Neural cell (in vitro differentiated cells): ENCODE results near the gene CTDSP2. TPM values are rescaled to one million over a fixed set of nuclear protein-coding genes. Genes with fewer than 3 reads are reported as not detected.
A peak's percentile ranks its signal among the peaks of the same experiment; 100 is the strongest.

Experiments used
- H2AFZ ChIP-seq: fragments of 200-600, 300-800 bp; sonication (generic), shearing (Covaris generic); 2 replicates; pipeline ENCODE4 v1.6.0; 2014; ENCODE audit warnings: low read depth, mild to moderate bottlenecking, antibody characterized with exemption, low read length, moderate library complexity
- H3F3A ChIP-seq: fragments of 200-600 bp; shearing (Covaris generic); 2 replicates; pipeline ENCODE4 v1.6.1; 2016; ENCODE audit warnings: mild to moderate bottlenecking, moderate library complexity, mixed read lengths, antibody characterized with exemption, low read length; ENCODE audit not compliant: insufficient read depth, poor library complexity, severe bottlenecking
- H3K27ac ChIP-seq: fragments of 200-600, 300-800 bp; sonication (generic), shearing (Covaris generic); 2 replicates; pipeline ENCODE4 v1.5.1; 2014; ENCODE audit warnings: mild to moderate bottlenecking, low read length, moderate library complexity
- H3K27me3 ChIP-seq: fragments of 300-800, 200-600 bp; sonication (generic), shearing (Covaris generic); 2 replicates; pipeline ENCODE4 v1.6.0; 2014; ENCODE audit warnings: mild to moderate bottlenecking, low read depth, low read length, moderate library complexity; ENCODE audit not compliant: insufficient read depth
- H3K36me3 ChIP-seq: fragments of 300-800, 200-600 bp; sonication (generic), shearing (Covaris generic); 2 replicates; pipeline ENCODE4 v1.5.1; 2014; ENCODE audit warnings: mild to moderate bottlenecking, antibody characterized with exemption, low read length, moderate library complexity; ENCODE audit not compliant: insufficient read depth
- H3K4me2 ChIP-seq: fragments of 300-800, 200-600 bp; sonication (generic), shearing (Covaris generic); 2 replicates; pipeline ENCODE4 v1.6.0; 2014; ENCODE audit warnings: mild to moderate bottlenecking, low read length
- H3K4me3 ChIP-seq: fragments of 300-800, 200-600 bp; sonication (generic), shearing (Covaris generic); 2 replicates; pipeline ENCODE4 v1.5.1; 2014; ENCODE audit warnings: mild to moderate bottlenecking, low read length, moderate library complexity
- H3K79me2 ChIP-seq: fragments of 200-600 bp; shearing (Covaris generic); replicated peaks from 2 replicates; pipeline ENCODE4 v1.6.0; 2014; ENCODE audit warnings: mild to moderate bottlenecking, low read length, moderate library complexity; ENCODE audit not compliant: insufficient read depth
- H3K9ac ChIP-seq: fragments of 300-800, 200-600 bp; sonication (generic), shearing (Covaris generic); 2 replicates; pipeline ENCODE4 v1.6.1; 2016; ENCODE audit warnings: mild to moderate bottlenecking, low read length, mixed read lengths
- H3K9me2 ChIP-seq: fragments of 200-600 bp; shearing (Covaris generic); 2 replicates; pipeline ENCODE4 v1.6.1; 2016; ENCODE audit warnings: mild to moderate bottlenecking, low read length, mixed read lengths; ENCODE audit not compliant: insufficient read depth
- H3K9me3 ChIP-seq: fragments of 200-600, 300-800 bp; sonication (generic), shearing (Covaris generic); 2 replicates; pipeline ENCODE4 v1.6.1; 2016; ENCODE audit warnings: mild to moderate bottlenecking, mixed run types, low read length, moderate library complexity, mixed read lengths
- H4K20me1 ChIP-seq: fragments of 200-600 bp; shearing (Covaris generic); 2 replicates; pipeline ENCODE4 v1.6.1; 2016; ENCODE audit warnings: mild to moderate bottlenecking, mixed run types; ENCODE audit not compliant: insufficient read depth
- CTCF ChIP-seq: fragments of 450-650 bp; IDR thresholded peaks from 2 replicates; pipeline ENCODE4 v1.5.1; 2014; ENCODE audit warnings: antibody characterized with exemption, mild to moderate bottlenecking, moderate library complexity; ENCODE audit not compliant: poor library complexity, severe bottlenecking
- EP300 ChIP-seq: fragments of 450-650 bp; conservative IDR thresholded peaks from 2 replicates; pipeline ENCODE4 v1.6.1; 2014; ENCODE audit warnings: antibody characterized with exemption, mild to moderate bottlenecking, moderate library complexity; ENCODE audit not compliant: poor library complexity, severe bottlenecking
- EZH2 ChIP-seq: fragments of 200-600, 300-800 bp; shearing (Covaris generic), sonication (generic); IDR thresholded peaks from 2 replicates; pipeline ENCODE4 v1.6.1; 2014; ENCODE audit warnings: antibody characterized with exemption, low read length, borderline replicate concordance, mild to moderate bottlenecking; ENCODE audit not compliant: insufficient read depth, poor library complexity, severe bottlenecking
- MXI1 ChIP-seq: fragments of 450-650 bp; conservative IDR thresholded peaks from 2 replicates; pipeline ENCODE4 v1.6.1; 2014; ENCODE audit warnings: antibody characterized with exemption, mild to moderate bottlenecking; ENCODE audit not compliant: poor library complexity, severe bottlenecking
- POLR2AphosphoS5 ChIP-seq: IDR thresholded peaks from 2 replicates; pipeline ENCODE4 v1.6.1; 2012
- RAD21 ChIP-seq: fragments of 450-650 bp; conservative IDR thresholded peaks from 2 replicates; pipeline ENCODE4 v1.6.1; 2014; ENCODE audit warnings: antibody characterized with exemption, mild to moderate bottlenecking, moderate library complexity
- REST ChIP-seq: IDR thresholded peaks from 2 replicates; pipeline ENCODE4 v1.6.1; 2012; ENCODE audit warnings: borderline replicate concordance
- SMC3 ChIP-seq: fragments of 450-650 bp; conservative IDR thresholded peaks from 2 replicates; pipeline ENCODE4 v1.6.1; 2014; ENCODE audit warnings: antibody characterized with exemption, mild to moderate bottlenecking, moderate library complexity; ENCODE audit not compliant: poor library complexity
- TAF1 ChIP-seq: IDR thresholded peaks from 2 replicates; pipeline ENCODE4 v1.6.1; 2012; ENCODE audit warnings: low read depth
- polyA plus RNA-seq: library from polyadenylated mRNA; depleted of rRNA; stranded (reverse); fragments of >200 nt; gene quantifications from 2 replicates; pipeline ENCODE4 v1.2.3, GENCODE V29; 2014

CTDSP2 gene
- polyA plus RNA-seq, 1 donor from 2014 or later = 23.6 TPM

- H4K20me1 ChIP-seq = peaks cover 10% of the 10 kb centered on the region
- H3K9me2 ChIP-seq = no peaks in the 10 kb centered on the region
- TF ChIP-seq MXI1 (no peak), CTCF (no peak), EZH2 (no peak), TAF1 (no peak), EP300 (no peak), REST (no peak), SMC3 (no peak), RAD21 (no peak), POLR2AphosphoS5 (no peak)
- H3K9me3 ChIP-seq = no peaks in the 10 kb centered on the region
- no peaks in the 10 kb centered on the region for H3K27me3 ChIP-seq
- peaks cover 32% of the 10 kb centered on the region for H3K79me2 ChIP-seq
- no peak overlapping the region for H3K9ac ChIP-seq
- H3K36me3 ChIP-seq = no peaks in the 10 kb centered on the region
- H3K4me3 ChIP-seq = no peak overlapping the region
- H2AFZ ChIP-seq = no peak overlapping the region
- H3K27ac ChIP-seq = no peak overlapping the region
- no peaks in the 10 kb centered on the region for H3F3A ChIP-seq
- no peak overlapping the region for H3K4me2 ChIP-seq
These were observed 1.7 kb upstream of the CTDSP2 start for GRCh38 chr12:57848208-57848607.

- Histone ChIP-seq H3K27ac (peak overlapping the region; percentile 98), H3K9me3 (no peaks in the 10 kb centered on the region), H3K27me3 (no peaks in the 10 kb centered on the region), H3K79me2 (peaks cover 52% of the 10 kb centered on the region), H4K20me1 (peaks cover 16% of the 10 kb centered on the region), H3K4me3 (peak overlapping the region; percentile 100), H3K4me2 (no peak overlapping the region), H2AFZ (peak overlapping the region; percentile 73), H3F3A (no peaks in the 10 kb centered on the region), H3K36me3 (no peaks in the 10 kb centered on the region), H3K9ac (peak overlapping the region; percentile 91), H3K9me2 (no peaks in the 10 kb centered on the region)
- TF ChIP-seq RAD21 (no peak), REST (no peak), TAF1 (no peak), EP300 (no peak), POLR2AphosphoS5 (no peak), EZH2 (no peak), CTCF (no peak), SMC3 (no peak), MXI1 (no peak)
These were observed 298 bp downstream of the CTDSP2 start for GRCh38 chr12:57846285-57846576.
